ENCODE measurements around the gene ATG16L2. TPM values are rescaled to one million over a fixed set of nuclear protein-coding genes. Genes with fewer than 3 reads are reported as not detected.
A peak's percentile ranks its signal among the peaks of the same experiment; 100 is the strongest.
"Not testable (repeated sequence)": the region's sequence is repeated elsewhere in the genome, so short reads cannot be mapped to it uniquely, and the experiment has no call there.

The ATG16L2 gene
- total RNA-seq, 1 donor from 2014 or later, result 15.3 TPM

DNA sequence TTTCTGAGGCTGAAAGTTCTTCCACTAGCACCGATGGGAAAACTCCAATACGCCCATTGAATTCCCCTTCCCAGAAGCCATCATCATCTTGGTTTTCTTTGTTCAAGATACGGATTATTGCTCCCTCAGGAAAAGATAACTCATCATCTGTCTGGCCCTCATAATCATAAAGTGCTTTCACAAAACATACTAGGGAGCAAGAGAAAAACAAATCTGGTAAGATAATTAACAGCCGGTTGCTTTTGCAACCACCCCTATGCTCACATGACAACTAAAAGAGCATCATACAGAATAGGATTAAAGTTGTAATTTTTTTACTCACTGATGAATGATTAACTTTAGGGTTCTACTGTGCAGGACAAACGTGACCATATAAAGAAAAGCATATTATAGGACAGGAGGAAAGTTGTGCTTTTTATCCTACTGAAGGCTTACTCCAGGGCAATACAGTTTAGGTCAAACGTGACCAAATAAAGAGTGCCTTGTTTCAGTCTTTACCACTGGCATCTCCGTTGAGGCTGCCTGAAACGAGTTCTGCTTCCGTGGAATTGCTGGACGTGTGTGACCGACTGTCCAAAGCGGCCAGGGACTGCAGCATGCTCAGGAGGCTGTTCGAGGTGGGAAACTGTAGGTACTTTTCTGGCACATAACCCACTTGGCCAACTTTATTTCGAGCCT, 28.6 kb downstream of the ATG16L2 start:
- DNase-seq (ENCODE audit: low read depth), result no peak

DNA sequence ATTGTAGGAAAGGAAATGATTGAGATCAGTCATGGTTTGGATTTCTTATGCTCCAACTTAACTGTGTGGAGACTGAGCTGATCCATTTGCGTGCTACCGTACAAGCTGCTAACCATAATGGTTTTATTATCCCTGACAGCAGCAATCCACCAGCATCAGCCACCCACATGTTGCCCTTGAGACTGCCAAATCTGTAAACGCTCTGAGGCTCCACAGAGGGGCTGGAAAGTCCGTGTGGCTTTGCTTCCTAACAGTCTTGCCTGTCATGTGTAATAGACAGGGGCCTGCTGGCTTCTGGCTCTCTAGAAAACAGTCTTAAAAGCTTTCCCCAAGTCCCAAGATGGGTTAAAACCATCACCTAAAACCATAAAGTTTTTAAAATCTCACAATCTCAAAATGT, 30.1 kb downstream of the ATG16L2 start:
- no peak for DNase-seq (ENCODE audit: low read depth)

DNA sequence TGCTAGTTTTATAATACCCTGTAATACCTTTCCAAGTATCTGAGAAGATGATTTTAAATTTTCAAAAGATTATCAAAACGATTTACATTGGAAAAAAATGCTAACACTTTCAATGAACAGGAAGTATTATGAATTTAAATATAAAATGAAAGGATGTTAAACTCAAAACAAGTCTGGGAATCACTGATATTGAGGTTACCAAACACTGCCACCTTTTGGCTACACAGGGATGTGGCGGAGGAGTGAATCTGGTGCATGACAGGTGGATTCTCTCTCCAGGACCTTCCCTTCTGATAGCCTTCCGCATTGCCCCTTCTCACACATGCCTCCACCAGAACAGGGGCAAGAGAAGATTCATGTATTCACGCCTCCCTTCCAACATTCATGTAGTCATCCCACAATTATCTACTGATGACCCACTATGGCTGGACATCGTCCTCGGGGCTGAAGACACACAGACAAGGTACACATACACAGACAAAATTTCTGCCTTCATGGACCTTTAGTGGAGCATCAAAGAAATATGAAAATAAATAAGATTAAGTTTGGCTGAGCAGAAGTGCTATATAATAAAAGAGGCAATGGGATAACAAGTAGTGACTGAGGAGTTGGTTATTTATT, 34.7 kb downstream of the ATG16L2 start:
- peak; percentile 28 for DNase-seq (ENCODE audit: low read depth)

DNA sequence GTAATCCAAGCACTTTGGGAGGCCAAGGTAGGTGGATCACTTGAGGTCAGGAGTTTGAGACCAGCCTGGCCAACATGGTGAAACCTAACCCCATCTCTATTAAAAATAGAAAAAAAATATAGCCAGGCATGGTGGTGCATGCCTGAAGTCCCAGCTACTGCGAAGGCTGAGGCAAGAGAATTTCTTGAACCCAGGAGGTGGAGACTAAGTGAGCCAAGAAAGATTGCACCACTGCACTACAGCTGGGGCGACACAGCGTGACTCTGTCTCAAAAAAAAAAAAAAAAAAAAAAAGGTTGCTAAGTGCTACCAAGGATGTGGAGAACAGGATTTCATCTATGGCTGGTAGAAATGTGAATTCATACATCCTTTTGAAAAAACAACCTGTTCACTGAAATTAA, 36.6 kb downstream of the ATG16L2 start:
- DNase-seq (ENCODE audit: low read depth), result no peak

DNA sequence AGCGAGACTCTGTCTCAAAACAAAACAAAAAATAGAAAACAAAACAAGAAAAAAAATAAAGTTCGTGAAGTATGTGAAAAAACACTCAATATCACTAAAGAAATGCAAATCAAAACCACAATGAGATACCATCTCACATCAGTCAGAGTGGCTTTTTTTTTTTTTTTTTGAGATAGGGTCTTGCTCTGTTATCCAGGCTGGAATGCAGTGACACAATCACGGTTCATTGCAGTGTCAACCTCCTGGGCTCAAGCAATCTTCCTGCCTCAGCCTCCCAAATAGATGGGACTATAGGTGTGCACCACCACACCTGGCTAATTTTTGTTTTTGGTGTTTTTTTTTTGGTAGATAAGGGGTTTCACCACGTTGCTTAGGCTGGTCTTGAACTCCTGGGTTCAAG, 37.5 kb downstream of the ATG16L2 start:
- DNase-seq (ENCODE audit: low read depth), result no peak

DNA sequence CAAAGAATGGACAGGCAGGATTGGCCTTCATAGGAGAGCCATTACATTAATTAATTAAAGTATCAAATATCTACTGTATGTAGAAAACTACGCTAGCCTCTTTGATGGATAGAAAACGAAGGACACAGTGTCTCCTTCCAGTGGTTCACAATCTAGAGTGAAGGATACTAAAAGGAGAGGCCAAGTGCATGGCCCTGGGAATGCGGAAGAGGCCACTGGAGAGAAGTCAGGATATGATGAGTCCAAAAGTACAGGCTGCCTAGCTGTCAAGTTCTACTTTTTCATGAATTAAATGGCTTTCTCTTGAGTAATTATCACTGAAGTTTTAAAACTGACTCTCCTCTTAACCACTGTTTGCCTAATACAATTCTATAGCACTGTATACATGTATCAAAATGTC, 41.9 kb downstream of the ATG16L2 start:
- DNase-seq (ENCODE audit: low read depth), result no peak

DNA sequence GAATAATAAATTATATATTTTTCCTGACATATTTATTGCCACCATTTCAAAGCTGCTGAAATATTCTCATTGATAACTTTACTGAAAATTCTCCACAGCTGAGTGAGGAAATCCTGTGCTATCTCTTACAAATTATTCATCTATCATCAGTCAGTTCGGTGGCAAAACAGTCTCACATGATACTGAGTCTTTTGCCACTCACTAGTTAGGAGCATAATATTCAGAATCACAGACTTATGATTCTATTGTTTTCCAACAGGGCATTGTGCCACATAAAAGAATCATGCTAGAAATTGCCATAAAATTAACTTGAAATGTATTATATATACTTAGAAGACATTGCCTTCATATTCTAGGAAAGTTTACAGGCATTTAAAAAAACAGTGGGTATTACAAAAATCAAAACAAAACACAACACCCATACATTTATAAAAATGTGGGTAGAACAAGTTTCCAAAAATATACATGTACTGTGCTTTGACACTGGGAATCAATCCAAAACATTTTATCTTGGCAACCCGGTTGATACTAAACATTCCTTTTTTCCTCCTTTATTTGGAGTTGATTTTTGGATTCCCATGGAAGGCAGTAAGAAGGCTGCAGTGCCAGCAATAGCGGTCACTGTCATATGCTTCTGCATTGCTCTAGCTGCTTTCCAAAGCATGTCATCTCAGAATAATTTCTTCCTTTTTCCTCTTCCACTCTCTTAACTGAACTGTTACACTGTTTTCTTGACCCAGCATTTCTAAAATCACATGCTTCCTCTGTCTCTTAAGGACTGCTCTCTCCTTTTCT, 42.5 kb downstream of the ATG16L2 start:
- no peak for DNase-seq (ENCODE audit: low read depth)

DNA sequence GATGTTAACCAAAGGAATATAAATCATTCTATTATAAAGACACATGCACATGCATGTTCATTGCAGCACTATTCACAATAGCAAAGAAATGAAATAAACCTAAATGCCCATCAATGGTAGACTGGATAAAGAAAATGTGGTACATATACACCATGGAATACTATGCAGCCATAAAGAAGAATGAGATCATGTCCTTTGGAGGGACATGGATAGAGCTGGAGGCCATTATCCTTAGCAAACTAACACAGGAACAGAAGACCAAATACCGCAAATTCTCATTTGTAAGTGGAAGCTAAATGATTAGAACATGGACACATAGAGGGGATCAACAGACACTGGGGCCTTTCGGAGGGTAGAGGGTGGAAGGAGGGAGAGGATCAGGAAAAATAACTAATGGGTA, 44.1 kb downstream of the ATG16L2 start:
- not testable (repeated sequence) for DNase-seq (ENCODE audit: low read depth)

DNA sequence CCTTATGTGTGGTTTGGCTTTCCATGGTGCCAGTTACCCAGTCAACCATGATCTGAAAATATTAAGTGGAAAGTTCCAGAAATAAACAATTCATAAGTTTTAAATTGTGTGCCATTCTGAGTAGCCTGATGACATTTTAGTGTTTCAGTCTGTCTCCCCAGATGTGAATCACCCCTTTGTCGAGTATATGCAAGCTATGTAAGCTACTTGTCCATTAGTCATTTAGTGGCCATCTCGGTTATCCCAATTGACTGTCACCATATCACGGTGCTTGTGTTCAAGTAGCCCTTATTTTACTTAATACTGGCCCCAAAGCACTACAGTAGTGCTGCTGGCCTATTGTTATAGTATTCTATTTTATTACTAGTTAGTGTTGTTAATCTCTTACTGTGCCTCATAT, 44.9 kb downstream of the ATG16L2 start:
- no peak for DNase-seq (ENCODE audit: low read depth)

DNA sequence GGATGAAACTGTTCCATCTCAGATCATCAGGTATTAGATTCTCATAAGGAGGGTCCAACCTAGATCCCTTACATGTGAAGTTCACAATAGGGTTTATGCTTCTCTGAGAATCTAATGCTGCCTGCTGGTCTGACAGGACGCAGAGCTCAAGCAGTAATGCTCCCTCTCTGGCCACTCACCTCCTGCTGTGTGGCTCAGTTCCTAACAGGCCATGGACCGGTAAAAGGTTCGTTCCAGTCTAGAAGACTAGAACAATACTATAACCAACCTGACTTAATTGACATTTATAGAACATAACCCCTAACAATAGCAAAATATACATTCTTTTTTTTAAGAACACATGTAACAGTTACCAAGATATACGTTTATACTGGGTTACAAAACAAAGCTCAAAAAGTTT, 45.8 kb downstream of the ATG16L2 start:
- no peak for DNase-seq (ENCODE audit: low read depth)

DNA sequence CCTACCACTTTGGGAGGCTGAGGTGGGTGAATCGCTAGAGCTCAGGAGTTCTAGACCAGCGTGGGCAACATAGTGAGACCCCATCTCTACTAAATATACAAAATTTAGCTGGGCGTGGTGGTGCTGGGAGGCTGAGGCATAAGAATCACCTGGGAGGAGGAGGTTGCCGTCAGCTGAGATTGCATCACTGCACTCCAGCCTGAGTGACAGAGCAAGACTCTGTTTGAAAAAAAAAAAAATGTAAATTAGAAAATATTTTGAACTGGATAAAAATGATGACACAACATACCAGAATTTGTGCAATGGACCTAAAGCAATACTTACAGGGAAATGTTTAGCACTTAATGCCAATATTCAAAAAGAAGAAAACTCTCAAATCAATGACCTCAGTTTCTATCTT, 46.4 kb downstream of the ATG16L2 start:
- no peak for DNase-seq (ENCODE audit: low read depth)

DNA sequence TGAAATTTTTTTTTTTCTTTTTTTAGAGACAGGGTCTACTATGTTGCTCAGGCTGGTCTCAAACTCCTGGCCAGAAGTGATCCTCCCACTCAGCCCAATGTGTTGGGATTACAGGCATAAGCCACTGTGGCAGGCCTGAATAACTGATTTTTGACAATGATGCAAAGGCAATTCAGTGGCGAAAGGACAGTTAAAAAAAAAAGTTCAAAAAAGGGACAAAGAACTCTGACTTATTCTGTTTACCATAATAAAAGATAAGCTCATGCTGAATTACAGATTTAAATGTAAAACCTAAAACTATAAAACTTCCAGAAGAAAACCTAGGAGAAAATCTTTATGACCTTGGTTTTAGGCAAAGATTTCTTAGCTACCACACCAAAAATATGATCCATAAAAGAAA, 48.9 kb downstream of the ATG16L2 start:
- DNase-seq (ENCODE audit: low read depth), result no peak

DNA sequence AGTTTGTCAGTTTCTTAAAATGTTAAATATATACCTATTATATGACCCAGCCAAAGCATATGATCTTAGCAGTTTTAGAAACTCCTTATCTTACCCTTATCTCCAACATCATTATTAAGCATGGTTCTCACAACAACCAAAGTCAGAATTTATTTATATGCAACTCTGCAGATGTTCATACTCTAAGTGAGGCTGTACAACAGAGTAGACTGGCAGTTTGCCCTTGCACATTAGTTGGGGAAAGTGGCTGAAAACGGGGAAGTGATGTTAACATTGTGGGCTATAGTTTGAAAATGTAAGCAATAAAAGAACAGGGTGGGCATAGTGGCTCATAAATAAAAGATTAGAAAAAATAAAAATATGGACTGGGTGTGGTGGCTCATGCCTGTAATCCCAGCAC, 49.7 kb downstream of the ATG16L2 start:
- DNase-seq (ENCODE audit: low read depth), result no peak

DNA sequence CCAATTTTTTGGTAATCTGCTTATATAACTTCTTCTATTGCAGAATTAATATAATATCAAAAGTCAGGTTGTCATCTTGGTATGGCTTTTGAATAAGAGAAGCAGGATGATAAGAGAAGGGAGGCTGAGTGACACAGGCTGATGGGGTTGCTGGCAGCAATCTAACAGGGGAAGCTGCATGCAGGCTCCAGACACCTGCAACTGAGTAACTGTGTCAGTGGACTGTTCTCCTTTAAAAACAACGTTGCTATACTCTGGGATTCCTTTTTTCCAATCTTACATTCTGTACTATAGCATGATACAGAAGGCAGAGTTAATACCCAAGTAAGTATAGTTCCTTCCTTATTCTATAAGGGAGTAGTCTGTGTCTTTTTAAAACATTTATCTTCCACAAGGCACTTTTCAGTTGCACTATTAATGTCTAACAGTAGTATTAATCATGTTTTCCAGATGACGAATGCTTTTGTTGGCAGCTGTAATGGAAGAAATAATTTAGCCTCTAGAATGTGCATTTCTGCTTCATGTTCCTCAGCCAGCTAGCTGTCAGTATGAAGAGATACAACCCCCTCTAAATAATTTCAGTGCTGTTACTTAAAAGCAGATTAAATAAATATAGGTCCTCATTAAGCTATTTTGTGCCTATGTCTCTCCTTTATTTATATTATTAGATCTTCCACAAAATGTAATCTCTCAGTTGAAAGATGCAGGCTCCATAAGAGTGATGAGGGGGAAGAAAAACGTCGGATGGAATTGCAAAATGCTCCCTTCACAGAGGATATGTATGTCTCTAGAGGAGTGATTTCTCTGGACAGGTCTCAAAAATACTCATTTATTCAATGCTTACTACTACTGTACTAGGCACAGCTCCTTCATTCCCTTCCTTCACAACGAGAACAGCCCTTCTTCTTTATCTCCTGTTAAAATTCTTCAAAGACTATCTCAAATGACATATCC, 50.8 kb downstream of the ATG16L2 start:
- DNase-seq (ENCODE audit: low read depth), result peak; percentile 19

DNA sequence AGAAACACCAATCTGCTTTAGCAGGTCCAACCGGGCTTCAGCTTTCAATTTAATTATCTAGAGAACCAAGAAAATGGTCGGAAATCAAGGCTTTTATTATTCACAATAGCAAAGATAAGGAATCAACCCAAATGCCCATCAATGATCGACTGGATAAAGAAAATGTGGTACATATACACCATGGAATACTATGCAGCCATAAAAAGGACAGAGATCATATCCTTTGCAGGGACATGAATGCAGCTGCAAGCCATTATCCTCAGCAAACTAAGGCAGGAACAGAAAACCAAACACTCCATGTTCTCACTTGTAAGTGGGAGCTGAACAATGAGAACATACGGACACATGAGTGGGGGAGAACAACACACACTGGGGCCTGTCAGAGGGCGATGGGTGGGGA, 53.8 kb downstream of the ATG16L2 start:
- DNase-seq (ENCODE audit: low read depth), result no peak

DNA sequence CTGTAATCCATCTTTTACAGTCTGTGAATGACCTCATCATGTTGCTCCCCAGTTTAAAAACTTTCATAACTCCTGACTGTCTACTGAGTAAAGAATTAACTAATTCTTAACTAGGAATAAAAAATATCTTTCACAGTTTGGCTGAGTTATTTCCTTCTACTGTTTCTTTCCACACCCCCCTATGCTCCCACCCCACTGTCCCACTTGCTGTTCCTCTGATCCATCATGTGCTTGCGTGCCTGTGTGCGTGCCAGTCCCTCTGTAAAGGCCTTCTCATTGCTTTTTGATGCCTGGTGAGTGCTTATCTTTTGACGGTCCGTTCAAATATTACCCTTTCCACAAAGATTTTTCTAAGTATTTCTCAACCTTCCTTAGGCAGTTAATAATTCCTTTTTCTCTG, 55.6 kb downstream of the ATG16L2 start:
- DNase-seq (ENCODE audit: low read depth), result no peak

DNA sequence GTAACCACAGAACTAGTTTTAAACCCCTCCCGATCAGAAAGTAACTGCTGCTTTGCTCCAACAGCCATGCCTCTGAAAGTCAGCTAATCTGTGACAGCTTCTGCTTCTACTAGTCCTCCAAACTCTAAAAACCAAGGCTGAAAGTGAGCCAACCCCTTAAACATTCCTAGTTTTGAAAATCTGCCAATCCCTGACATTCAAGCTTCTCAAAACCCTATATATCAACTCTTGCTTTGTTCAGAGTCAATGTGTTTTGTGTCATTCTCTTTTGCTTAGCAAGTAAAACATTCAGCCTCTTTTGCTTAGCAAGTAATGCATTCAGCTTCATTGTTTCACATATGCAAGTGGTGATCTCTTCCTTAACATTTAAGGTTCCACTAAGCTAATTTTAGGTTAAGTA, 56.9 kb downstream of the ATG16L2 start:
- DNase-seq (ENCODE audit: low read depth), result no peak

DNA sequence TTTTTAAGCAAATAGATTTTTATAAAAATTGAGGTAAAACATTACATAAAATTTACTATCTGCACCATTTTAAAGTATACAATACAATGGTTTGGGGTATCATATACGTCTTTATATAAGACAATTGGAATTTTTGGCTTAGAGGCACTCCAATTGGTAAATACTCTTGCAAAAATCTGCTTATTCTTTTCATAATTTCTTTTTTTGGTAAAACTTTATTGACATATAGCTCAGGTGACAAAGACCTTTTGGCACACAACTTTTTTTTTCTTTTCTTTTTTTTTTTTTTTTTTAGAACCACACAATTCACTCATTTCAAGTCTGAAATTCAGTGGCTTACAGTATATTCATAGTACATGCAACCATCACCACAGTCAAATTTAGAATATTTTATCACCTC, 57.8 kb downstream of the ATG16L2 start:
- DNase-seq (ENCODE audit: low read depth), result no peak

DNA sequence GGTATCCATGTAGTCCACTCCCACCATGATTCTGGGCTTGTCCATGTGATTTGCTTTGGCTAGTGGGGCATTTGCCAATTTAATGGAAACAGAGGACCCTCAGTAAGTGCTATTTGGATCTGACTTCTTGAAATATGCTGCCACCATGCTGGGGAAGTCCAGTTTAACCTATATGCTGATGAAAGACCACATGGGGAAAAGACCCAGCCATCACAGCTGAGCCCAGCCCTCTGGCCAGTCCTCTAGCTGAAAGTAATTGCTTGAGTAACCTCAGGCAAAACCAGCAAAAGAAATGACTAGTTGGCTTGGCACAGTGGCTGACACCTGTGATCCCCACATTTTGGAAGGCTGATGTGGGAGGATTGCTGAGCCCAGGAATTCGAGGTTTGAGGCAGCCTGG, 61.5 kb downstream of the ATG16L2 start:
- DNase-seq (ENCODE audit: low read depth), result no peak

DNA sequence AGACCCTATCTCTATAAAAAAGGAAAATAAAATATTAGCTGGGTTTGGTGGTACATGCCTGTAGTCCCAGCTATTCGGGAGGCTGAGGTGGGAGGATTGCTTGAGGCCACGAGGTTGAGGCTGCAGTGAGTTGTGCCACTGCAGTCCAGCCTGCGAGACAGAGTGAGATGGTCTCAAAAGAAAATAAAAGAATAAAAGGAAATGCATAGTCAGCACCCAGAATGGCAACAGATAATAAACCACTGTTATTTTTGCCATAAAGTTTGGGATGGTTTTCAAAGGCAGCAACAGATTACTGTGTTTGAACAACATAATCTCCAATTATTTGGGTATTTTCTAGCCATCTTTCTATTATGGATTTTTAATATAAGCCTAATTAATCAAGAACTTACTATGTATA, 61.9 kb downstream of the ATG16L2 start:
- no peak for DNase-seq (ENCODE audit: low read depth)

All from renal cortical epithelial cell (primary cell).